Measurements from ENCODE around the gene KLF2.

DNA sequence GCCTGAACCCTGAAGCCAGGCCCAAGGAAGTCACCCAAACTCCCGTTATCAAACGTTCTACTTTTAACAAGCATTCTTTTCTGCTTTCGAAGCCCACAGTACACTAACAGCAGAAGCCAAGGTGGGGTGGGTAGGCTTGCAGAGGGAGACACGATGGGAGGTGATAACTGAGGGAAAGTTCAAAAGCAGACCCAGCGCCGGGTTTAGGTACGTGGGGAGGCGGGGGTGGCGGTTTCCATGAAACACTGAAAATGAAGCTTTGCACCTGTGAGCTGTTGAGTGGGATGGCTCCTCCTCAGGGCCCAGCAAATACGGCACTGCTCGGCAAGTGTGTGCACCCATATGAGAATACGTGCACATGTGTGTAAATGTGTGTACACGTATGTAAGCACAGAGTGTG lies 49.8 kb downstream of the KLF2 start:
- TF ChIP-seq, protein P1, sequence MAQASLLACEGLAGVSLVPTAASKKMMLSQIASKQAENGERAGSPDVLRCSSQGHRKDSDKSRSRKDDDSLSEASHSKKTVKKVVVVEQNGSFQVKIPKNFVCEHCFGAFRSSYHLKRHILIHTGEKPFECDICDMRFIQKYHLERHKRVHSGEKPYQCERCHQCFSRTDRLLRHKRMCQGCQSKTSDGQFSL (CRISPR knock-in tag; IDR thresholded peaks at IDR 0.05) = no peak
- no peak for TF ChIP-seq BHLHE40 (IDR thresholded peaks at IDR 0.05; ENCODE audit: low read length)
- no peak for TF ChIP-seq HNF4A (CRISPR knock-in tag; IDR thresholded peaks at IDR 0.05)
- no peak for TF ChIP-seq ATF7 (IDR thresholded peaks at IDR 0.05)
- TF ChIP-seq ATF7 (CRISPR knock-in tag; IDR thresholded peaks at IDR 0.05) = no peak
- no peak for TF ChIP-seq SRSF1 (optimal IDR thresholded peaks at IDR 0.05; ENCODE audit: low read depth, low read length)
- TF ChIP-seq KAT8 (CRISPR knock-in tag; IDR thresholded peaks at IDR 0.05) = no peak
- no peak for TF ChIP-seq HMG20B (CRISPR knock-in tag; conservative IDR thresholded peaks at IDR 0.05)

Measured in HepG2 (cell line).